HG03045 (cell line): ENCODE data around the gene E2F4.
A peak's percentile ranks its signal among the peaks of the same experiment; 100 is the strongest.

Experiments
- ATAC-seq: cut with Tn5 transposase; IDR thresholded peaks from one replicate; pipeline ENCODE4 v1.9.1; 2021; ENCODE audit warnings: mild to moderate bottlenecking, moderate library complexity; ENCODE audit not compliant: unreplicated experiment

E2F4 gene

GRCh38 chr16:67207249-67208091 is 15.5 kb downstream of the E2F4 start:
- ATAC-seq = no peak

DNA sequence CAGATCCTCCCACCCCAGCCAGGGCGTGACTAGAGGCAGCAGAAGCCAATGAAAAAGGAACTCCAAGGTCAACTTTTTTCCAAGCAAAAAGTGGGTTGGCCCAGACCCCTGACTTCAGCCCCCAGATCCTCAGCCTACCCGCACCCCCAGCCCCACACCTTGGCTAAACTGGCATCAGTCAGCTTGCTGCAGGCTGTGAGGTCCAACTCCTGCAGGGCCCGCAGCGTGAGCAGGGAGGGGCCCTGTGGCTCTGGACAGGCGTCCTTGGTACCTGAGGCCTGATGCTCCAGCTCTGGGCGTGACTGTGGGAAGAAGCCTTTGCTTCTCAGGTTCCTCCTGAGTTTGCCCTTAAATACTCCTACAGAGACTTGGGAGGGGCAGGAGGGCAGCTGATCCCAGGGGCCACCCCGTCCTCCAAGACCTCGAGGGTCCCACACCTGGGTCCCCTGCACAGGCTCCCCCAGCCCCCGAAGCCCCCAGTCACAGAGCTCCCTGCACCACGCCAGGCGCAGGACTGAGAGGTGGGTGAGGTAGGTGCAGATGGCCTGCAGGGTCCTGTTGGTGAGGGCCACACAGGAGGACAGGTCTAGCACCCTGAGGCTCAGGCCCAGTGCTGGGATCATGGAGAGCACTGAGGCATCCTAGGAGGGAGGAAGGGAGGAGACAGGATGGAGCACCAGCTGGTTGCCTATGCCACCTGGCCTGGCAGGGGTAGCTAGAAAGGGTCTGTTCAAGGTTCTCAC is 16.4 kb downstream of the E2F4 start:
- no peak for ATAC-seq

DNA sequence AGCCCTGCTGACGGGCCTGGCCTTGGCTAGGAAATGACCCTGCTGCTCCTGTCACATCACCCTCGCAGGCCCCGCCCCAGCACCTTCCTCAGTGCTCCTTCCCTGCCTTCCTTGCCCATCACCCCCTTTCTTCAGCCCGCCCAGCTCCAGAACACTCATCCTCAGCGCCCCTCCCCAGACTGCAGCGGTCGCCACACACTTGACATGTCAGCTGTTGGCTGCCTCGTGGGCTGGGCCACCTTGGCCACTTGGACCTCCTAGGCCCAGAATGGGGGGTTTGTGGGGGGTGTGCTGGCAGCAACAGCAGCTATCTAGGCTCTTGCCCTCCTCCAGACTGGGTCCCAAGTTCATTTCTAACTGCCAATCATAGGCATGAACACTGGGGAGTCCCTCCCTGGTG is 17.6 kb downstream of the E2F4 start:
- no peak for ATAC-seq

DNA sequence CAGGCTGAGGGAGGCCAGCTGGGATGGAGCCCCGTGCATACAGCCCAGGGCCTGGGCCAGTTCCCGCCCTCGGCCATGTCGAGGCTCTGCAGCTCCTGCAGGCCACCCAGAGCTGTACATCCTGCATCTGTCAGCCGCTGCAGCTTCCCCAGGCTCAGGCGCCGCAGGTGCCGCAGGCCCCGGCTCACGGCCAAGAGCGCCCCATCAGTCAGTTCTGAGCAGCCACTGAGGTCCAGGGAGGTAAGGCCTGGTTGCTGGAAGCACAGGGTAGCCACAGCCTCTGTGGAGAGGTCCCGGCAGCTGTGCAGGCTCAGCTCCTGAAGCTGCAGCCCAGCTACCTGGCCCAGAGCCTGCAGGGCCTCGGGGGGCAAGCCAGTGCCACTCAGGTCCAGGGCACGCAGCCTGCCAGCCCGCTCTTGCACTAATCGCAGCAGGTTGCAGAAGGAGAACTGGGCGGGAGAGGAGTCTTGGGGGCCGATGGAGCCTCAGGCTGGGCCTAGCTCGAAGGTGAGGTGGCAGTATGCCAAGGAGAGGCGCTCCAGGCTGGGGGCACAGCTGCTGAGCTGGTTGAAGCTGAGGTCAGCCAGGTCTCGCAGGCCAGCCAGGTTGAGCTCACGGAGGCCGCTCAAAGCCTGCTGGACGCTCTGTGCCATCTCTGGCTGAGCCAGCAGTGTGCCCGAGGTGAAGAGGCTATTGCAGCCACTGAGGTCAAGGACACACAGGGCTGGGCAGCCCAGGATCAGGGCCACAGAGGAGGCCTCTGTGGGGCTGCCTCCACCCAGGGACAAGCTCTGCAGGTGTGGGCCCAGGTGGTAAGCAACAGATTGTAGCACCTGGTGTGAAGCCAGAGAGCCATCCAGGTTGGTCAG is 18.3 kb downstream of the E2F4 start:
- ATAC-seq = no peak

GRCh38 chr16:67211674-67212073 is 19.7 kb downstream of the E2F4 start:
- ATAC-seq = no peak

- ATAC-seq = no peak
Observed at GRCh38 chr16:67212766-67213165, 20.8 kb downstream of the E2F4 start.

GRCh38 chr16:67213197-67214019 is 21.5 kb downstream of the E2F4 start:
- ATAC-seq = no peak

DNA sequence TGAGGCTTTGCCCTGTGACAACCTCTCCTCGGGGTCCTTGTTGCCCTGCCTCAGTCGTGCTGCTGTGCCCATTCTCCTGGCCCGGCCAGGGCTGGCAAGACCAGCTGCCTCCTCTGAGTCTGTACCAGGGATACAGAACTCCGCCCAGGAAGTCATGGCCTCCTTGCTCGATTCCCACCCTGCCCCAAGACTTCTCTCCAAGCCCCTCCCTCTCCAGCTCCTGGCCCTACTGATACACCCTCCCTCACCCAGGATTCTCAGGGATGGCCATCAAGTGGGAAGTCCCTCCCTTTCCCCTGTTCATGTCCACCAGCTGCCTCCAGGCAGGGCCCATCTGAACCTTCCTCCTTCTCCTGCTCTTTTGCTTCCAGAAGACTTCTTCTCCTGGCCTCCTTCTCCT is 23.8 kb downstream of the E2F4 start:
- ATAC-seq = no peak

GRCh38 chr16:67216612-67217490 is 24.9 kb downstream of the E2F4 start:
- no peak for ATAC-seq

DNA sequence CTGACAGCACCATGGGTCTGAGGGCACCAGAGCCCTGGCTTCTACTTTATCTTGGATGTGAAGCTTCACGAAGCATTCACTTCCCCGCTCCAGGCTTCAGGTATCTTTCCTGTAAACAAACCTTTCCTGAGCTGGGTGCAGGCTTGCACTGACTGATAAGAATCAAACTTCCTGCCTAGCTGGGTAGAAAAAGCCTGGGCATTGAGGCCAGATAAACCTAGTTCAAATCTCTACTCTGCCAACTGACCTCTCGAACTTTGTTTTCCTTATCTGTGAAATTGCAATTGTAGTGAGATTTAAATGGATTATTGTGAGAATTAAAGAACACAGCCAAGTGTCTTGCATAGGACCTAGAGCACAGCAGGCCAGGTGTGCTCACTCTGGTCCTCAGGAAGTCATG is 32.0 kb downstream of the E2F4 start:
- ATAC-seq = no peak

DNA sequence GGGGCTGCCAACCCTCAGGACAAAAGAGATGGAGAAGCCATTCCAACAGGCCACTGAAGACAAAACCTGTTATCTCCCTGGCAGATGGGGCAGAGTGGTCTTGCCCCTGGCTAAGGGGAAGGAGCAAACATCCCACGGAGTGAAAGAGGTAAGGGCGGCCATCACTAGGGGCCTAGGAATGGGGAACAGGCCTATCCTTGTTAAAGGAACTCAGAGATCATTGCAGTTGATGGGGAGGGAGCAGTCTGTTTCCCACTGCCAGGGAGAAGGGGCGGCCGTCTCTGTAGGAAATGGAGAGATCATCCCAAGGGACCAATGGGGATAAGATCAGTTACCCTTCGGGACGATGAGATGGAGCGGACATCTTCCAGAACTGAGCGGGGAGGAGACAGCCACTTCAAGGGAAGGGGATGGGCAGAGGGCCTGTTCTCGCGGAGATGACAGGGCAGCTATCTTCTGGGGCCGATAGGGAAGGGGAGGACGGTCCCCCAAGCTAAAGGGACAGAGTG is 34.4 kb downstream of the E2F4 start:
- ATAC-seq = no peak

DNA sequence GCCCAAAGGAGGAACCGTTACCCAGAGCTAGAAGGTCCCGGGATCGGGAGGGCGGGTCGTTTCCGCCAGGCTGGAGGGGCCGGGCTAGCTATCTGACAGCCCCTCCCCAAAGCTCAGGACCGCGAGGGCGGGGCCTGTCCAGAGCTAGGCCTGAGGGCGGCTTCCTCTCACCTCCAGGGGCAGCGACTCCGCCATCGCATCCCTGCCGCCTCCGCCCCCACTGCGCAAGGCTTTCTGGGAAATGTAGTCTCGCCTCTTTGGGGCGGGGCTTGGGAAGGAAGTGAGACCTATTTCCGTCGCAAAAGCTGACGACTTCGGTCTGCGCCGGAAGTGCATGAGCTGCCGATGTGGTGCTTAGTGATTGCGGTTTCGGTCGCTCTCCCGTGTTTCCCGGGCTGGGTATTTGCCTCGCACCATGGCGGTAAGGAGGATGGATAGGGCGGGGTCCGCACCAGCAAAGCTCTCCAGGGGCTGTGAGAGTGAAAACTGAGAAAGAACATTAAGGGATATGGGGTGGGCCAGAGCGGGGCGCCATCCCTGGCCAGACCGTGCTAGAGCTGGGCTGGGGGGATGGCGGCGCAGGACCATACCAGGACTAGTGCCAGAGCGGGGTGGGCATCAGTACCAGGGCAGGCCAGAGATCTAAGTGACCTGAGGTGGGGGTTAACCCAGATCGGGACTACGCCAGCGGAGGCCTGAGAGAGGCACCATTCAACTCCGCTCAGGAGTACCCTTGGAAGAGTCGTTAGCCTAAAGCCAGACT is 35.0 kb downstream of the E2F4 start, which contains the start of gene TMEM208:
Gene TMEM208 (plus strand): TSS at position 327 of the 763 bp plus-strand sequence. CDS start 89 bp downstream, at position 416.
- peak; percentile 92 for ATAC-seq

GRCh38 chr16:67227567-67227921 is 35.6 kb downstream of the E2F4 start:
- ATAC-seq = no peak

DNA sequence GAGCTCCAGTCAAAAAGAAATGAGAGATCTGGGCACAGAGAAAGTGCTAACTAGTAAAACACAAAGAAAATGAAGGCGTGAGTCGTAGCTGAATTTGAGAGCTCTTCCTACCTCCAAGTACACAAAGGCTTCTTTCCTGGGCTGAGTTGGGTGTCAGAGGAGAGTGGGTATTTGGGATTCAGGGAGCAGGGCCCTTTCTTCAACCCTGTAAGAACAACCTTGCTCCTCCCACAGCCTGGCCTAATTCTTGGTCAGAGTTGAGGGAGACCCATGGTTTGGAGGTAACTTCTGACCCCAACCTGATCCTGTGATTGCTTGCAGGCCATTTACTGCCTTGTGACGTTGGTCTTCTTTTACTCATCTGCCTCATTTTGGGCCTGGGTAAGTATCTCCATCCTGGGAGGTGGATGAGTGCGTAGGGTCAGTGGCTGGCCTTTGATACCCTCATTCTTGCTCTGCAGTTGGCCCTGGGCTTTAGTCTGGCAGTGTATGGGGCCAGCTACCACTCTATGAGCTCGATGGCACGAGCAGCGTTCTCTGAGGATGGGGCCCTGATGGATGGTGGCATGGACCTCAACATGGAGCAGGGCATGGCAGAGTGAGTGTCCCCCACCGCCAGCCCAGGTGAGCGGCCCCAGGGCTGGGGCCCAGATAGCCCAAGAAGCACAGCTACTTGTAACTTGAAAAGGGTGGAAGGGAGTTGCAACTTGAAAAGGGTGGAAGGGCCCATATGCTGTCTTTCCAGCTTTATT is 36.3 kb downstream of the E2F4 start:
- ATAC-seq = no peak

DNA sequence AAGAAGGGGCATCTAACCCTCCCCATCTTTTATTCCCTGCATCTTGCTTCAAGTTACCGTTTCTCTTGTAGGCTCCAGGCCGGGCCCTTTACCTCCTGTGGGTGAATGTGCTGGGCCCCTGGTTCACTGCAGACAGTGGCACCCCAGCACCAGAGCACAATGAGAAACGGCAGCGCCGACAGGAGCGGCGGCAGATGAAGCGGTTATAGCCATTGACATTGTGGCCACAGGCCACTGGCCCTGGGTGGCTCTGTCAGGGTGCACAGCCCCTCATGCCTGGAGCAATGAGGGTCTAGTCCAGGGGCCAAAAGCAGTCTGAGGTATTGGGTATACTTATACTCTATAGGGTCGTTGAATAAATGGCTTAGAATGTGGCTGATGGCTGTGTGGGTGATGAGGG is 37.0 kb downstream of the E2F4 start:
- no peak for ATAC-seq

GRCh38 chr16:67229906-67230808 is 38.2 kb downstream of the E2F4 start:
- ATAC-seq = no peak
